ENCODE measurements around the gene ZNF837.
"Not testable (repeated sequence)": the region's sequence is repeated elsewhere in the genome, so short reads cannot be mapped to it uniquely, and the experiment has no call there.

The ZNF837 gene

GRCh38 chr19:58353717-58354477, 26.9 kb downstream of the ZNF837 start:
- no peaks in the 10 kb centered on the region for H3K27me3 ChIP-seq (ENCODE audit: insufficient read depth, low read length)
- 92% methylated on average over 15 of the region's 15 CpGs for WGBS
- H3K9me3 ChIP-seq (ENCODE audit: insufficient read depth, low read depth, low read length) = no peaks in the 10 kb centered on the region
- no peak overlapping the region for H3K4me3 ChIP-seq (ENCODE audit: low read length)
- H3K4me1 ChIP-seq (ENCODE audit: insufficient read depth, low read length) = no peaks in the 10 kb centered on the region
- H3K9ac ChIP-seq (ENCODE audit: low read depth, low read length) = no peak overlapping the region
- no peak overlapping the region for H3K27ac ChIP-seq (ENCODE audit: low read depth, low read length)
- H3K36me3 ChIP-seq (ENCODE audit: insufficient read depth, low read length) = no peaks in the 10 kb centered on the region

- H3K27me3 ChIP-seq (ENCODE audit: insufficient read depth, low read length) = peaks cover 4% of the 10 kb centered on the region; the same call in 1 of the 2 replicates
- H3K9ac ChIP-seq (ENCODE audit: low read depth, low read length) = no peak within 1 kb of the TSS
- H3K36me3 ChIP-seq (ENCODE audit: insufficient read depth, low read length) = no peaks in the 10 kb centered on the region
Observed at GRCh38 chr19:58352760-58353671, 27.8 kb downstream of the ZNF837 start, which contains the start of gene A1BG. Gene A1BG, minus strand, starts transcription at chr19:58353492. Its CDS starts 55 bp downstream, at chr19:58353437.

GRCh38 chr19:58351990-58352755, 28.7 kb downstream of the ZNF837 start:
- Histone ChIP-seq H3K27me3 (ENCODE audit: insufficient read depth, low read length) (peaks cover 6% of the 10 kb centered on the region), H3K27ac (ENCODE audit: low read depth, low read length) (no peak overlapping the region), H3K36me3 (ENCODE audit: insufficient read depth, low read length) (no peaks in the 10 kb centered on the region), H3K9me3 (ENCODE audit: insufficient read depth, low read depth, low read length) (no peaks in the 10 kb centered on the region), H3K4me1 (ENCODE audit: insufficient read depth, low read length) (peaks cover 3% of the 10 kb centered on the region; the same call in 1 of the 2 replicates), H3K4me3 (ENCODE audit: low read length) (no peak overlapping the region), H3K9ac (ENCODE audit: low read depth, low read length) (no peak overlapping the region)
- WGBS = 87% methylated on average over 21 of the region's 23 CpGs

More at GRCh38 chr19:58352760-58353671, 27.8 kb downstream of the ZNF837 start, which contains the start of gene A1BG:
- Histone ChIP-seq H3K4me1 (ENCODE audit: insufficient read depth, low read length) (peaks cover 3% of the 10 kb centered on the region; the same call in 1 of the 2 replicates), H3K27ac (ENCODE audit: low read depth, low read length) (no peak within 1 kb of the TSS), H3K4me3 (ENCODE audit: low read length) (no peak within 1 kb of the TSS), H3K9me3 (ENCODE audit: insufficient read depth, low read depth, low read length) (no peaks in the 10 kb centered on the region)
- WGBS = 91% methylated on average over 26 of the region's 26 CpGs

GRCh38 chr19:58351558-58351878, 29.3 kb downstream of the ZNF837 start:
- Histone ChIP-seq H3K36me3 (ENCODE audit: insufficient read depth, low read length) (no peaks in the 10 kb centered on the region), H3K27me3 (ENCODE audit: insufficient read depth, low read length) (peaks cover 13% of the 10 kb centered on the region), H3K9ac (ENCODE audit: low read depth, low read length) (no peak overlapping the region), H3K4me1 (ENCODE audit: insufficient read depth, low read length) (peaks cover 3% of the 10 kb centered on the region; the same call in 1 of the 2 replicates), H3K27ac (ENCODE audit: low read depth, low read length) (no peak overlapping the region), H3K9me3 (ENCODE audit: insufficient read depth, low read depth, low read length) (no peaks in the 10 kb centered on the region), H3K4me3 (ENCODE audit: low read length) (no peak overlapping the region)
- WGBS = 96% methylated on average over 9 of the region's 9 CpGs

GRCh38 chr19:58350871-58351557, 29.8 kb downstream of the ZNF837 start:
- WGBS = 95% methylated on average over 34 of the region's 34 CpGs
- Histone ChIP-seq H3K27ac (ENCODE audit: low read depth, low read length) (no peak overlapping the region), H3K27me3 (ENCODE audit: insufficient read depth, low read length) (peaks cover 15% of the 10 kb centered on the region), H3K9ac (ENCODE audit: low read depth, low read length) (no peak overlapping the region), H3K36me3 (ENCODE audit: insufficient read depth, low read length) (no peaks in the 10 kb centered on the region), H3K4me1 (ENCODE audit: insufficient read depth, low read length) (peaks cover 3% of the 10 kb centered on the region; the same call in 1 of the 2 replicates), H3K4me3 (ENCODE audit: low read length) (no peak overlapping the region), H3K9me3 (ENCODE audit: insufficient read depth, low read depth, low read length) (no peaks in the 10 kb centered on the region)

GRCh38 chr19:58350001-58350861, 30.6 kb downstream of the ZNF837 start:
- Histone ChIP-seq H3K36me3 (ENCODE audit: insufficient read depth, low read length) (no peaks in the 10 kb centered on the region), H3K9ac (ENCODE audit: low read depth, low read length) (no peak overlapping the region), H3K9me3 (ENCODE audit: insufficient read depth, low read depth, low read length) (no peaks in the 10 kb centered on the region), H3K4me3 (ENCODE audit: low read length) (no peak overlapping the region), H3K4me1 (ENCODE audit: insufficient read depth, low read length) (peaks cover 3% of the 10 kb centered on the region; the same call in 1 of the 2 replicates), H3K27me3 (ENCODE audit: insufficient read depth, low read length) (peaks cover 15% of the 10 kb centered on the region), H3K27ac (ENCODE audit: low read depth, low read length) (no peak overlapping the region)
- WGBS = 96% methylated on average over 84 of the region's 84 CpGs

GRCh38 chr19:58349590-58349989, 31.2 kb downstream of the ZNF837 start:
- peaks cover 15% of the 10 kb centered on the region for H3K27me3 ChIP-seq (ENCODE audit: insufficient read depth, low read length)
- H3K4me3 ChIP-seq (ENCODE audit: low read length) = no peak overlapping the region
- no peak overlapping the region for H3K27ac ChIP-seq (ENCODE audit: low read depth, low read length)
- H3K9me3 ChIP-seq (ENCODE audit: insufficient read depth, low read depth, low read length) = no peaks in the 10 kb centered on the region
- H3K9ac ChIP-seq (ENCODE audit: low read depth, low read length) = no peak overlapping the region
- 92% methylated on average over 8 of the region's 8 CpGs for WGBS
- H3K36me3 ChIP-seq (ENCODE audit: insufficient read depth, low read length) = no peaks in the 10 kb centered on the region
- H3K4me1 ChIP-seq (ENCODE audit: insufficient read depth, low read length) = peaks cover 3% of the 10 kb centered on the region; the same call in 1 of the 2 replicates

GRCh38 chr19:58348080-58348479, 32.8 kb downstream of the ZNF837 start:
- not testable (repeated sequence) for H3K27ac ChIP-seq (ENCODE audit: low read depth, low read length); H3K4me1 ChIP-seq (ENCODE audit: insufficient read depth, low read length); H3K36me3 ChIP-seq (ENCODE audit: insufficient read depth, low read length); H3K9me3 ChIP-seq (ENCODE audit: insufficient read depth, low read depth, low read length)
- H3K27me3 ChIP-seq (ENCODE audit: insufficient read depth, low read length) = peaks cover 15% of the 10 kb centered on the region
- peak overlapping the region; percentile 59; the same call in 1 of the 2 replicates for H3K9ac ChIP-seq (ENCODE audit: low read depth, low read length)
- WGBS = 2% methylated on average over 9 of the region's 12 CpGs
- peak overlapping the region; percentile 94 for H3K4me3 ChIP-seq (ENCODE audit: low read length)

GRCh38 chr19:58346961-58347929, 33.6 kb downstream of the ZNF837 start:
- Histone ChIP-seq H3K9me3 (ENCODE audit: insufficient read depth, low read depth, low read length) (no peaks in the 10 kb centered on the region), H3K9ac (ENCODE audit: low read depth, low read length) (peak overlapping the region; percentile 69), H3K4me1 (ENCODE audit: insufficient read depth, low read length) (peaks cover 3% of the 10 kb centered on the region; the same call in 1 of the 2 replicates), H3K4me3 (ENCODE audit: low read length) (peak overlapping the region; percentile 94), H3K27ac (ENCODE audit: low read depth, low read length) (no peak overlapping the region), H3K27me3 (ENCODE audit: insufficient read depth, low read length) (peaks cover 15% of the 10 kb centered on the region), H3K36me3 (ENCODE audit: insufficient read depth, low read length) (no peaks in the 10 kb centered on the region)
- 1% methylated on average over 82 of the region's 82 CpGs for WGBS
